Fibroblast of lung (primary cell): Measurements from ENCODE around the gene SEPTIN12. TPM values are rescaled to one million over a fixed set of nuclear protein-coding genes. Genes with fewer than 3 reads are reported as not detected.

Source experiments
- DNase-seq, 2 donors: peaks; one replicate each; pipeline versions ENCODE4 v3.0.0 to v3.0.0-alpha.2; 2010; ENCODE audit warnings: low read depth in 2 of 2
- H2AFZ ChIP-seq: 2 replicates; pipeline ENCODE4 v1.5.1; 2012; ENCODE audit warnings: low read length, control low read depth, inconsistent platforms
- H3K27ac ChIP-seq: 2 replicates; pipeline ENCODE4 v1.5.1; 2011; ENCODE audit warnings: low read length, control low read depth; ENCODE audit not compliant: insufficient read depth
- H3K27me3 ChIP-seq: 2 replicates; pipeline ENCODE4 v1.5.1; 2011; ENCODE audit warnings: mild to moderate bottlenecking, low read length; ENCODE audit not compliant: control insufficient read depth, insufficient read depth
- H3K36me3 ChIP-seq: 2 replicates; pipeline ENCODE4 v1.5.1; 2011; ENCODE audit warnings: low read length; ENCODE audit not compliant: control insufficient read depth, insufficient read depth
- H3K4me1 ChIP-seq: 2 replicates; pipeline ENCODE4 v1.5.1; 2011; ENCODE audit warnings: low read length; ENCODE audit not compliant: control insufficient read depth, insufficient read depth; ENCODE audit errors: extremely low read depth
- H3K4me2 ChIP-seq: 2 replicates; pipeline ENCODE4 v1.5.1; 2011; ENCODE audit warnings: low read length, control low read depth; ENCODE audit not compliant: insufficient read depth; ENCODE audit errors: extremely low read depth
- H3K4me3 ChIP-seq, 4 experiments: fragments of 200-600 bp in 1 of 4; sonication (generic) in 1 of 4; replicated peaks in 1 of 4; 2 replicates each; pipeline ENCODE4 v1.5.1; 2011 to 2016; ENCODE audit warnings: low read length in 4 of 4, low read depth in 3 of 4, mild to moderate bottlenecking in 3 of 4, control low read depth in 2 of 4, inconsistent platforms in 1 of 4, mixed read lengths in 1 of 4; ENCODE audit not compliant: insufficient read depth in 1 of 4; ENCODE audit errors: control extremely low read depth in 1 of 4
- H3K79me2 ChIP-seq: 2 replicates; pipeline ENCODE4 v1.5.1; 2012; ENCODE audit warnings: mild to moderate bottlenecking, low read length, inconsistent platforms; ENCODE audit not compliant: control insufficient read depth, insufficient read depth
- H3K9ac ChIP-seq: 2 replicates; pipeline ENCODE4 v1.5.1; 2011; ENCODE audit warnings: mild to moderate bottlenecking, low read length, control low read depth; ENCODE audit not compliant: insufficient read depth
- H3K9me3 ChIP-seq: 2 replicates; pipeline ENCODE4 v1.5.1; 2012; ENCODE audit warnings: low read depth, low read length; ENCODE audit not compliant: control insufficient read depth, insufficient read depth
- H4K20me1 ChIP-seq: 2 replicates; pipeline ENCODE4 v1.5.1; 2011; ENCODE audit warnings: low read length; ENCODE audit not compliant: control insufficient read depth, insufficient read depth; ENCODE audit errors: extremely low read depth
- EZH2 ChIP-seq: IDR thresholded peaks from 2 replicates; pipeline ENCODE4 v1.5.1; 2012; ENCODE audit warnings: low read length, control low read depth, mild to moderate bottlenecking; ENCODE audit errors: missing control alignments
- polyA plus RNA-seq, 2 donors: library from polyadenylated mRNA; depleted of rRNA in 1 of 2; stranded (reverse) in 1 of 2; unstranded in 1 of 2; fragments of >200 nt; gene quantifications; 2 replicates each; pipeline ENCODE4 v1.2.1, GENCODE V29; 2011 to 2012; ENCODE audit warnings: missing spikeins in 1 of 2
- total RNA-seq: library from RNA; depleted of rRNA; stranded (reverse); fragments of >200 nt; gene quantifications from 2 replicates; pipeline ENCODE4 v1.2.1, GENCODE V29; 2014
- TF ChIP-seq, protein P1 (sequence below), 2 donors: IDR thresholded peaks in 1 of 2; conservative IDR thresholded peaks in 1 of 2; 1 replicate in 1 of 2; 2 replicates in 1 of 2; pipeline ENCODE4 v1.5.1; 2011 to 2012; ENCODE audit warnings: low read length in 2 of 2, control low read depth in 1 of 2, inconsistent platforms in 1 of 2, low read depth in 1 of 2, mild to moderate bottlenecking in 1 of 2

The SEPTIN12 gene
- total and polyA plus RNA-seq, 2 donors (not counting 1 experiment from before 2014, with no cell fraction given) = not detected

DNA sequence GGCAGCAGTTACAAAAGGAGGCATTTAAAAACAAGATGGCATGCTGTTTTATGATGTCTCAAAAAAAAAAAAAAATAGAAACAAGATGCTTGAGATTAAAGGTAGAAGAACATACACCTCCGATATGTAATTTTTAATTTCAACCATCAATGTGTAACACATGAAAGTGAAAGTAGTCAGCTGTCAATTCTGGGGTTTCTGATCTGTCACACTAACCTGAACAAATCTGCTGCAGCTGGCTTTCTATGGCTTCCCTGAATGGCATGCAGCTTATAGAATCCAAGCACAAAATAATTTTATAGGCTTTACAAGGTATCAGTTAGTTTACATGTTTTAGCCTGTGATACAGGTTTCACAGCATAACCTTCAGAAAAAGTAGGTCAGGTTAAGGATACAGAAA, 45.4 kb upstream of the SEPTIN12 start:
- Histone ChIP-seq H3K4me3 (no peak overlapping the region), H3K4me2 (no peak overlapping the region), H3K79me2 (peaks cover 2% of the 10 kb centered on the region), H3K36me3 (peaks cover 9% of the 10 kb centered on the region), H3K4me1 (no peaks in the 10 kb centered on the region), H4K20me1 (no peaks in the 10 kb centered on the region), H3K9me3 (no peaks in the 10 kb centered on the region), H3K27ac (no peak overlapping the region), H2AFZ (no peak overlapping the region), H3K9ac (no peak overlapping the region), H3K27me3 (no peaks in the 10 kb centered on the region)
- DNase-seq = no peak
- TF ChIP-seq EZH2 = no peak
- TF ChIP-seq, protein P1, sequence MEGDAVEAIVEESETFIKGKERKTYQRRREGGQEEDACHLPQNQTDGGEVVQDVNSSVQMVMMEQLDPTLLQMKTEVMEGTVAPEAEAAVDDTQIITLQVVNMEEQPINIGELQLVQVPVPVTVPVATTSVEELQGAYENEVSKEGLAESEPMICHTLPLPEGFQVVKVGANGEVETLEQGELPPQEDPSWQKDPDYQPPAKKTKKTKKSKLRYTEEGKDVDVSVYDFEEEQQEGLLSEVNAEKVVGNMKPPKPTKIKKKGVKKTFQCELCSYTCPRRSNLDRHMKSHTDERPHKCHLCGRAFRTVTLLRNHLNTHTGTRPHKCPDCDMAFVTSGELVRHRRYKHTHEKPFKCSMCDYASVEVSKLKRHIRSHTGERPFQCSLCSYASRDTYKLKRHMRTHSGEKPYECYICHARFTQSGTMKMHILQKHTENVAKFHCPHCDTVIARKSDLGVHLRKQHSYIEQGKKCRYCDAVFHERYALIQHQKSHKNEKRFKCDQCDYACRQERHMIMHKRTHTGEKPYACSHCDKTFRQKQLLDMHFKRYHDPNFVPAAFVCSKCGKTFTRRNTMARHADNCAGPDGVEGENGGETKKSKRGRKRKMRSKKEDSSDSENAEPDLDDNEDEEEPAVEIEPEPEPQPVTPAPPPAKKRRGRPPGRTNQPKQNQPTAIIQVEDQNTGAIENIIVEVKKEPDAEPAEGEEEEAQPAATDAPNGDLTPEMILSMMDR (conservative IDR thresholded peaks at IDR 0.05 in 1 of 2, IDR thresholded peaks at IDR 0.05 in 1 of 2; ENCODE audit: low read depth in 1 of 2, low read length in 2 of 2) = no peak

GRCh38 chr16:4832698-4833343, 44.7 kb upstream of the SEPTIN12 start:
- H3K79me2 ChIP-seq = peaks cover 2% of the 10 kb centered on the region
- no peaks in the 10 kb centered on the region for H3K27me3 ChIP-seq
- DNase-seq = no peak
- H3K9ac ChIP-seq = no peak overlapping the region
- no peaks in the 10 kb centered on the region for H3K9me3 ChIP-seq
- no peak overlapping the region for H3K4me2 ChIP-seq
- no peaks in the 10 kb centered on the region for H4K20me1 ChIP-seq
- no peaks in the 10 kb centered on the region for H3K4me1 ChIP-seq
- no peak for TF ChIP-seq EZH2
- TF ChIP-seq, protein P1 (conservative IDR thresholded peaks at IDR 0.05 in 1 of 2, IDR thresholded peaks at IDR 0.05 in 1 of 2; ENCODE audit: low read depth in 1 of 2, low read length in 2 of 2) = no peak
- no peak overlapping the region for H2AFZ ChIP-seq
- H3K36me3 ChIP-seq = peaks cover 11% of the 10 kb centered on the region
- H3K27ac ChIP-seq = no peak overlapping the region
- no peak overlapping the region for H3K4me3 ChIP-seq

DNA sequence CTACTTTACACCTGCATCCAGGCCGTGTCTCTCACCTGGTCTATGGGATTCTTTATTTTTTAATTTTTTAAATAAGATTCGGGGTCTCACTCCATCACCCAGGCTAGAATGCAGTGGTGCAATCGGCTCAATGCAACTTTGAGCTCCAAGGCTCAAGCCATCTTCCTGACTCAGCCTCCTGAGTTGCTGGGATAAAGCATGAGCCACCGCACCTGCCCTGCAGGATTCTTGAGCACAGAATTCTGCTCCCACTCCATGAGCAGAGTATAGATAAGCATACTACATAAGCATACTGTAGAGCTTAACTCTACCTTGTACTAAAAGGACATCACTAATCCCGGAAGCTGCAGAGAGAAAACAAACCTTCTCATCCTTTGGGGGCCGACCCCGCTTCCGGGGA, 43.5 kb upstream of the SEPTIN12 start:
- Histone ChIP-seq H2AFZ (no peak overlapping the region), H4K20me1 (no peaks in the 10 kb centered on the region), H3K27ac (no peak overlapping the region), H3K4me1 (no peaks in the 10 kb centered on the region), H3K4me2 (no peak overlapping the region), H3K4me3 (no peak overlapping the region), H3K9ac (no peak overlapping the region), H3K79me2 (peaks cover 2% of the 10 kb centered on the region), H3K36me3 (peaks cover 14% of the 10 kb centered on the region), H3K9me3 (no peaks in the 10 kb centered on the region), H3K27me3 (no peaks in the 10 kb centered on the region)
- DNase-seq = no peak
- no peak for TF ChIP-seq EZH2
- TF ChIP-seq, protein P1 (conservative IDR thresholded peaks at IDR 0.05 in 1 of 2, IDR thresholded peaks at IDR 0.05 in 1 of 2; ENCODE audit: low read depth in 1 of 2, low read length in 2 of 2) = no peak
